Type B pancreatic cell (in vitro differentiated cells): ENCODE results near the gene ATP9A. TPM values are rescaled to one million over a fixed set of nuclear protein-coding genes. Genes with fewer than 3 reads are reported as not detected.
A peak's percentile ranks its signal among the peaks of the same experiment; 100 is the strongest.

Source experiments
- DNase-seq: peaks from one replicate; pipeline ENCODE4 v3.0.0; 2021; ENCODE audit warnings: mixed read lengths; ENCODE audit not compliant: unreplicated experiment; ENCODE audit errors: extremely low spot score
- H3K27ac Mint-ChIP-seq: 2 replicates; pipeline ENCODE4 v1.8.0; 2021; ENCODE audit warnings: mild to moderate bottlenecking, mixed read lengths
- H3K27me3 Mint-ChIP-seq: 2 replicates; pipeline ENCODE4 v1.8.0; 2021; ENCODE audit warnings: mixed read lengths
- H3K36me3 Mint-ChIP-seq: 2 replicates; pipeline ENCODE4 v1.8.0; 2021; ENCODE audit warnings: mixed read lengths
- H3K4me1 Mint-ChIP-seq: one replicate; pipeline ENCODE4 v1.8.0; 2021; ENCODE audit warnings: mixed read lengths; ENCODE audit not compliant: unreplicated experiment
- H3K4me3 Mint-ChIP-seq: 2 replicates; pipeline ENCODE4 v1.8.0; 2021; ENCODE audit warnings: mild to moderate bottlenecking, mixed read lengths
- H3K9me3 Mint-ChIP-seq: 2 replicates; pipeline ENCODE4 v1.8.0; 2021; ENCODE audit warnings: mixed read lengths
- total RNA-seq: library from RNA; stranded (reverse); gene quantifications from 2 replicates; pipeline ENCODE4 v1.2.1, GENCODE V29; 2021; ENCODE audit warnings: low replicate concordance
- TF ChIP-seq, protein P1 (sequence below): fragments of 200-600 bp; sonication (generic); conservative IDR thresholded peaks from 2 replicates; pipeline ENCODE4 v1.5.0; 2021; ENCODE audit warnings: antibody characterized with exemption, mild to moderate bottlenecking

The ATP9A gene
- total RNA-seq, 1 donor from 2014 or later = 55.8 TPM

DNA sequence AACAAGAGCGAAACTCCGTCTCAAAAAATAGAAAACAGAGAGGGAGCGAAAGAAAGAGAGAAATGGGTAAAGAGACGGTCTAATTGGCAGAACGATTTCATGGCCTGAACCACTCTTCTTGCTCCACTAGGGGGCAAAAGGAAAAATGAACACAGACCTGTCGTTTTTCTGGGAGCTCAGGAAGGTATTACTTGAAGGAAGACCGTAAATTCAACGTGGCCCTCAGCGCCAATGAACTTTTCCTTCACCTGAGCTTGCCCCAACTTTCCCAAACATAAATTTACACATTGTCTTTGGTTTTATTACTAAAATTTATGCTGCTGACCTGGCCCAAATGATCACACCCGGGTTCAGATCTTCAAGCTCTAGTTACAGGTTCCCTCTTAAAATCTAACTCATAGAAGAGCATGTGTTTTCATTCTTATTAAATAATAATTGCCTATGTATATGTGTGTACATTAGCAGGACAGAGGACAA is 67.3 kb downstream of the ATP9A start:
- no peak for DNase-seq
- Mint-ChIP-seq H3K27me3 (no peaks in the 10 kb centered on the region), H3K9me3 (no peaks in the 10 kb centered on the region), H3K4me1 (peaks cover 75% of the 10 kb centered on the region), H3K27ac (no peak overlapping the region), H3K4me3 (no peak overlapping the region), H3K36me3 (peaks cover 5% of the 10 kb centered on the region)
- TF ChIP-seq, protein P1, sequence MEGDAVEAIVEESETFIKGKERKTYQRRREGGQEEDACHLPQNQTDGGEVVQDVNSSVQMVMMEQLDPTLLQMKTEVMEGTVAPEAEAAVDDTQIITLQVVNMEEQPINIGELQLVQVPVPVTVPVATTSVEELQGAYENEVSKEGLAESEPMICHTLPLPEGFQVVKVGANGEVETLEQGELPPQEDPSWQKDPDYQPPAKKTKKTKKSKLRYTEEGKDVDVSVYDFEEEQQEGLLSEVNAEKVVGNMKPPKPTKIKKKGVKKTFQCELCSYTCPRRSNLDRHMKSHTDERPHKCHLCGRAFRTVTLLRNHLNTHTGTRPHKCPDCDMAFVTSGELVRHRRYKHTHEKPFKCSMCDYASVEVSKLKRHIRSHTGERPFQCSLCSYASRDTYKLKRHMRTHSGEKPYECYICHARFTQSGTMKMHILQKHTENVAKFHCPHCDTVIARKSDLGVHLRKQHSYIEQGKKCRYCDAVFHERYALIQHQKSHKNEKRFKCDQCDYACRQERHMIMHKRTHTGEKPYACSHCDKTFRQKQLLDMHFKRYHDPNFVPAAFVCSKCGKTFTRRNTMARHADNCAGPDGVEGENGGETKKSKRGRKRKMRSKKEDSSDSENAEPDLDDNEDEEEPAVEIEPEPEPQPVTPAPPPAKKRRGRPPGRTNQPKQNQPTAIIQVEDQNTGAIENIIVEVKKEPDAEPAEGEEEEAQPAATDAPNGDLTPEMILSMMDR = peak; percentile 80

DNA sequence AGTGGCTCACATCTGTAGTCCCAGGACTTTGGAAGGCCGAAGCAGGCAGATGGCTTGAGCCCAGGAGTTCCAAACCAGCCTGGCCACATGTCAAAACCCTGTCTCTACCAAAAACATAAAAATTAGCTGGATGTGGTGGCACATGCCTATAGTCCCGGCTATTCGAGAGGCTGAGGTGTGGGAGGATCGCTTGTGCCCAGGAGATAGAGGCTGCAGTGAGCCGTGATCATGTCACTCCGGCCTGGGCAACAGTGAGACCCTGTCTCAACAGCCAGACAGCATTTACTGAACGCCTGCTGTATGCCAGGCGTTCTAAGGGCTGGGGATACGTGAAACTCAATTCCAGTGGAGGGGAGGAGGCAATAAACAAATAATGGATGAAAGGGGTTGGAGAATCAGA is 69.9 kb downstream of the ATP9A start:
- TF ChIP-seq, protein P1 = no peak
- Mint-ChIP-seq H3K4me1 (peaks cover 64% of the 10 kb centered on the region), H3K4me3 (no peak overlapping the region), H3K27ac (peak overlapping the region; percentile 37), H3K9me3 (no peaks in the 10 kb centered on the region), H3K27me3 (no peaks in the 10 kb centered on the region), H3K36me3 (peaks cover 6% of the 10 kb centered on the region)
- DNase-seq = no peak

DNA sequence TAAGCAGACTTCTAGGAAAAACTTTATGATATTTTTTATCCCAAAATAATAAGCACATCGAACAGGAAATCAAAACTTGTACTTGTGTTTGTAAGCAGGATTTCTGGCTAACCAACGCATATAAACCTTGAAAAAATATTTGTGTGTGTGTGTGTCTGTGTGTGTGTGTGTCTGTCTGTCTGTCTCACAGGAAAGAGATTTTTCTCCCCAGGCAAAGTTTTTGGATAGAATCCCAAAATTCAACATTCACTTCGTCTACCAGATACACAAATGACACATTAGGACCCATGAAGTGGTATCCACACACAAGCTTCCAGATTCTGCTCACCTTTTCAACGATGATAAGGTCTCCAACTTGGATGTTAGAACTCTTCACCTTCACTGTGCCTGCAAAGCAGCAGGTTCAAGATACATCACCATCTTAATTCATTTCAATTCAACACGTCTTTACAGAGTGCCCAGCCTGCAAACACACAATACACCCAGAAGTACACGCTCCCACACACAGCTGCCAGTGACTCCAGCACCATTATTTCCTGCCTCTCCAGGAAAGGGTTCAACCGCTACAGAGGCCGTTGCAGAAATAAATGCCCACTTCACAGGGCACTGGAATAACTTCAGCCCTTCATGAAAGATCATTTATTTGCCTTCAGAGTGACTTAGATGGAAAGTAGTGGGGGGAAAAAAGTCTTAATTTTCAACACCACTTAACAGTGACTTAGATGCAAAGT is 70.9 kb downstream of the ATP9A start:
- H3K36me3 Mint-ChIP-seq = peaks cover 12% of the 10 kb centered on the region
- H3K4me3 Mint-ChIP-seq = peak overlapping the region; percentile 69
- peaks cover 59% of the 10 kb centered on the region for H3K4me1 Mint-ChIP-seq
- no peaks in the 10 kb centered on the region for H3K27me3 Mint-ChIP-seq
- DNase-seq = no peak
- no peaks in the 10 kb centered on the region for H3K9me3 Mint-ChIP-seq
- peak overlapping the region; percentile 62 for H3K27ac Mint-ChIP-seq
- TF ChIP-seq, protein P1 = no peak

DNA sequence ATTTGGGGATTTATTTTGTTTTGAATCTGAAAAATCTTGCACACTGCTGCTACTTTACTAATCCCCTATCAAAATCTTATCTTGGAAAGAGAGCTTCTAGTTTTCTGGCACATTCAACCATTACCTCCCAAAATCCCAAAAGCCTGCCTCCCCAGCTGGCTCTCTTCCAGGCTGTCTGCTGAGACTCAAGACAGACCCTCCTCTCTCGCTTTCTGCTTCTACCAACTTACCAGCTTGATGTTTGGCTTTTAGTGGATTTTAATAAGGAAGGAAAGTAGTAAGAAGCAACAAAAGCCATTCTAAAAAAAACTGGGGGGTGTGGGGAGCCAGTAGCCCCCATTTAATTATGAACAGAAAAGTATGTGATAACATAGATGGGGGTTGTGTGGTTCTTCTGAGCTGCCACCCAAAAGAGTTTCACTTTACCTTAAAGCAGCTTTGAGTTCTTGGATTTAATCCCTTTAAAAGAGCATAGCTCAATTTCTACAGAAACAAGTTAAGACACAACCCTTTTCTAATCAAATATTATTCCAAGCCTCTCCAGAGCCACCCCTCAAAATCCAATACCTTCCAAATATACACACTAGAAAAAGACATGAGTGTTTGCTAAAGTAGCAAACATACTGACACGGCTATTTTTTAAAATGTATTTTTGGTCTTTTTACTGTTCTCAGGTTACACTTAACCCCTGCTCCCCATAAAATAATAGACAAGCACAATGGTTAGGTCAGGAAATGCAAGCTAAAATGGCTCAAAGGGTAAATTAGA is 71.7 kb downstream of the ATP9A start:
- H3K27me3 Mint-ChIP-seq = no peaks in the 10 kb centered on the region
- no peak for DNase-seq

DNA sequence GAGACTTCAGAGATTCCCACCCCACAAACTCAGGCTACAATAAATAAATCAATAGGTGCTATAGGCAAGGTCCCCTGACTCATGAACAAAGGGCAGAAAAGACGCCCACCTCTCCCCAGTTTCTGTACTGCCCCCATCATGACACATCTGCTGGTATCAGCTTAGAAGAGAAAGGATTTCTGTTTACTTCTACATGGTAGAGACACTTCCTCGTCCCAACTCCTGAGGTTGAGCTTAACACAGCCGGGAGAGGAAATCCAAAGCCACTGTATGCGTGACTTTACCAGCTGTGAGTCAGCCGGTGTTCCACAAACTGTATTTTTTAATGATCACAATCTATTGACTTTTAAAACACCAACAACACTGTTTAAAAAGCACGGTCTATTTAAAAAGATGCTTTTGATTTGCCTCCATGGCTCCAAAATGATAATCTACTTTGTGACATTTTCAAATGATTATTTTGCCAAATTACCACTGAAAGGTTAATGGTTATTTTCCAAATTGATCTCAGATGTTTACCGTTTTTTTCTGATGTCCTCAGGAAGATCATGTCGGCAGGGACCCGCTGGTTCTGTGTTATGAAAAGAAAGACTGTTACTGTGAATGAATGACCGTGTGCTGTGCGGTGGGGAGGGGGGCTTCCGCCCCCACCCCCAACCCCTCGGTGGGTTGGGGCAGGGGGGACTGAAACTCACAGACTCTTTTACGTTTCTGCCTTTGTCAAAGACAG is 72.5 kb downstream of the ATP9A start:
- Mint-ChIP-seq H3K4me1 (peaks cover 54% of the 10 kb centered on the region), H3K4me3 (peak overlapping the region; percentile 69), H3K27ac (peak overlapping the region; percentile 62), H3K27me3 (no peaks in the 10 kb centered on the region), H3K36me3 (peaks cover 22% of the 10 kb centered on the region), H3K9me3 (no peaks in the 10 kb centered on the region)
- DNase-seq = no peak
- TF ChIP-seq, protein P1 = no peak

More for the DNA sequence above, 71.7 kb downstream of the ATP9A start:
- H3K9me3 Mint-ChIP-seq = no peaks in the 10 kb centered on the region
- H3K36me3 Mint-ChIP-seq = peaks cover 20% of the 10 kb centered on the region
- TF ChIP-seq, protein P1 = no peak
- H3K4me3 Mint-ChIP-seq = peak overlapping the region; percentile 69
- H3K4me1 Mint-ChIP-seq = peaks cover 62% of the 10 kb centered on the region
- peak overlapping the region; percentile 62 for H3K27ac Mint-ChIP-seq
